ENCODE results near the gene TOMM20. TPM values are rescaled to one million over a fixed set of nuclear protein-coding genes. Genes with fewer than 3 reads are reported as not detected.

Gene TOMM20
- total RNA-seq, 1 donor, result 51.7 TPM

DNA sequence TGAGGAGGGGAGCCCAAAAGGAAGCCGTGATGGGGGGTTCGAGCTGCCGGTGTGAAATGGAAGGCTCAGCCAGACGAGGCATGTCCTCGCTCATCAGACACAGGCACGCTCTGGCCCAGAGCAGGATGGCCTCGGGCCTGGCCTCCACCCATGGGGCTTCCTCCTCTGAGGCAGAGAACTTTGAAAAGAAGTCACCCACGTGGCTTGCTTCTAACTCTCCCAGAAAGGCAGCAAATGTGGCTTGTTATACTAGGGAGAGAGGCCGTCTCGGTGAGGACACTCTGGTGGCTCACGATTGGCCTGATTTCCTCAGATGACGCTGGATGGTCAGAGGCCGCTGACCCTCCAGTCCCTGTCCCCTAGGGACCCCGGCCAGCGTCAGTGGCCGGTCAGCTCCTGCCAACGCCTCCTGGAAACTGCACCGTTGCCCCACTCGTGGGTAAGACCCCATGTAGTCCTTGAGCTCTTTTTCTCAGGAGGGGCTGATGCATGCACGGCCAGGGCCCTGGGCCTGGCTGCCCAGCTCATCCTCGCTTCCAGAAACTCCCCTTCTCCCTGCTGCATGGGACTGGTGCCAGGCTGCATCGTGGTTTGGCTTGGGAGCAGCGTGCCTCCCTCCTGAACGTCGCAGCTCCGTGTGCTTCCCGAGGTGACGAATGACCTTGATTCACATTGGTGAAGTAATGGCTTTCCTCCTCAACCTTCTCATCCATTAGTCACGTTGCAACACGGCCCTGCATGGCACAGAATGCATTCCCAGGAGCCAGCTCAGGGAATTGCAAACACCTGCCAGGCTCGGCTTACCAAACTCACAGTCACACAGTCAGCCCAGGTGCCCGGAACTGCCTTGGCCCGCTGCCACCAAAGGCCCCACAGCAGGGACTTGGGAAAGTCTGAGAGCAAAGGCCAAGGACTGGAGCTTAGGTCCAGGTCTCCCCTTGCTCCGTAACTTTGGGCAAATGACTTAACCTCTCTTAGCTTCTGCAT, 58.8 kb downstream of the TOMM20 start:
- DNase-seq (ENCODE audit: low read depth in 2 of 3, low spot score in 2 of 3), result no peak

DNA sequence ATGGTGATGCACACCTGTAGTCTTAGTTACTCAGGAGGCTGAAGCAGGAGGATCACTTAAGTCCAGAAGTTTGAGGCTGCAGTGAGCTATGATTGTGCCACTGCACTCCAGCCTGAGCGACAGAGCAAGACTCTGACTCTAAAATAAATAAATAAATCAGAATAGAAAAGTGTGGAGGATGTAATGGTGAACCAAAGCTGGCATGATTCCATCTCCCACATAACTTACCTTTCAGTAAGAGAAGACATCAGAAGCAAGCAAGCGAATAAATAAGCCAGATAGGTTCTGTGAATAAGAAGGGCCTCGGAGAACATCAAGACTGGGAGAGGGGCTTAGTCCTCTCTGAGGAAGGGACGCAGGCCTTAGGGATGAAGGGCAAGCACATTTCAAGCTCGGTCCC, 59.5 kb downstream of the TOMM20 start:
- DNase-seq (ENCODE audit: low read depth in 2 of 3, low spot score in 2 of 3), result no peak

DNA sequence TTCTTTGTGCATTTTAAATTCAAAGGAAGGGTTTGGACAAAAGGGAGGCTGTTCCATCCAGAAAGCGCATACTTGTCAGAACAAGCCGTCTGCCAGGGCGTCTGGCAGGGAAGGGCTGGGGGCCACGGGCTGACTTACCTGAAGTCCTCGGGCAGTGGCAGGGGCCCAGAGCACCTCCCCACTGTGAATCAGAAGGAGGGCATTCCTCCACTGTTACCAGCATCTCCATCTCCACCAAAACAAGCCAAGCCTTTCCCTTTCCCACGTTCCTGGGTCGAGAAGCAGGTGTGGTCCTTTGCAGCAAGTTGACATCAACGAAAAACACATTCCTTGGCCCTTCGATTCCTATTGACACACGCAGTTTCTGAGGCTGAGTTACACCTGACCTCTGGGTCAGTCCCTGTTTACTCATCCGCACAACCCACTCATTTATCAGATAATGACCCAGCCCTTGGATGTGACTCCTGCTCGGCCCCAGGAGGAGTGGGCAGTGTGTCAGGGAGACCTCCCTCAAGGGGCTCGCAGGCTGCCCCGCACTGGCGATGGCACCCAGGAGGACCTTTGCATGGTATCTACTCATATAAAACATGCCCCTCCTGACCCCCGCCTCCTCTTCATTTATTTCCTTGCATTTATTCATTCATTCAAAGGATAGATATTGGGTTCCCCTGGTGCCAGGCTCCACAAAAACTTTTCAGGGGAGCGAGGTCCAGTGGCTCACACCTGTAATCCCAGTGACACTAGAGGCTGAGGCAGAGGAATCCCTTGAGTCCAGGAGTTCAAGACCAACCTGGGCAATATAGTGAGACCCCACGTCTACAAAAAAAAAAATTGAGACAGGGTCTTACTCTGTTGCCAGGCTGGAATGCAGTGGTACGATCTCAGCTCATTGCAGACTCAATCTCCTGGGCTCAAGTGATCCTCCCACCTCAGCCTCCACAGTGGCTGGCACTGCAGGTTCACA, 60.2 kb downstream of the TOMM20 start:
- DNase-seq (ENCODE audit: low read depth in 2 of 3, low spot score in 2 of 3), result no peak

DNA sequence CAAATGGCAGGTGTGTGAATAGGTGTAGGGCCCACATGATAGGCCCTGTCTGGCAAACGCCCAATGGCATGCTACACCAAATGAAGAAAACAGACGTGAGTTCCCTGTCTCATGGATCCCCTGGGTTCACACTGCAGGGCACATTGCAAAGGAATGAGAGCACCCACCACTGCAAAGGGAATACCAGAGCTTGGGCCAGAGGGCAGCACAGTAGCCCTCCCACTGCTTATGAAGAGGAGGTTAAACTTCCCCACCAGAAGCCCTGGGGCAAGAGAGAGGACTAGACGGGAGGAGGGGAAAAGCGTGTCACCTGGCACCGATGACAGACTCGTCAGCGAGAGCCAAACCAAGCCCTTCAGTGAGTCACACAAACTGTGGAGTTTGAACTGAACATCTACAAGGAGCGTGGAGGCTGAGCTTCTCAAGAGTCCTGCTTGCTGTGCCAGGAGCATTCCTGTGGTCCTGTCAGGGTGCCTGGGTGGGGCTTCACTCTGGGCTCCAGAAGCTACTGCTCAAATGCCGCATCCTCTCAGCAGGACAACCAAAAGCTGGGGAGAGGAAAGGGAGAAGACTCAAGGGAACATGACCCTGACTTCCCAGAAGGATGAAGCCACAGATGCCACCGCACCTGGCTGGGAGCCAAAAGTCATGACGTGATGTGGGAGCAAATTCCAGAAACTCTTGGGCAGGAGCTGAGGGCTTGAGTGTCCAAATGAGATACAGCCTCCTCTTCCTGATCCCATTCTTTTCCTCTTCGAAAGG, 61.1 kb downstream of the TOMM20 start:
- peak in 2 of 3 donors; percentile 69 to 71 for DNase-seq (ENCODE audit: low read depth in 2 of 3, low spot score in 2 of 3)

DNA sequence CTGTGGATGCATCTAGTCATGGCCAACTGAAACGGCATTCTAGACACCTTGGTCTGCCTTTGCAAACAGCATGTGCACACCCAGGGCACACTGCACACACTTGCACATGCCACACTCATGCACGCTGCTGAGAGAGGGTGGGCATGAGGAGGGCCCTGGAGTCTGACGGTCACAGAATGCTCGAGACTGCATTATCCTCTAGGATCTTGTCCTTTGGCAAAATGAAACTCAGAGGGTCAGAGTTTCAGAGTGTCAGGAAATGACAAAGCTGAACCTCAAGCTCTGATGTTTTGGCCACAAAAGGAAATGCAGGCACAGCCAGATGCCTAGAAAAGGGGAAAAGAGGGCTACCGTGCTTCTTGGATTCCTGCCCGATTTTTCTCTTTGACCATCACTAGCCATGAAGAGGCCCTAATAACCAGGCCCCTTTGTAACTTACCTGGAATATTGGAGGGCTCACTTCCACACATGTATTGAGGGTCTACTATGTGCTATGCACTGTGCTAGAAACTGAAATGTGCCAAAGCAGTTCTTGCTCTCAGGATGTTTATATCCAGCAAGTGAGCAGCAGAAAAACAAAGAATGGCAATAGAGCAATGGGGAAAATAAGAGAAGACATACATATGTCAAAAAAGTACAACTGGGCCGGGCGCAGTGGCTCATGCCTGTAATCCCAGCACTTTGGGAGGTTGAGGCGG, 65.4 kb downstream of the TOMM20 start:
- peak in 2 of 3 donors; percentile 63 to 67 for DNase-seq (ENCODE audit: low read depth in 2 of 3, low spot score in 2 of 3)

DNA sequence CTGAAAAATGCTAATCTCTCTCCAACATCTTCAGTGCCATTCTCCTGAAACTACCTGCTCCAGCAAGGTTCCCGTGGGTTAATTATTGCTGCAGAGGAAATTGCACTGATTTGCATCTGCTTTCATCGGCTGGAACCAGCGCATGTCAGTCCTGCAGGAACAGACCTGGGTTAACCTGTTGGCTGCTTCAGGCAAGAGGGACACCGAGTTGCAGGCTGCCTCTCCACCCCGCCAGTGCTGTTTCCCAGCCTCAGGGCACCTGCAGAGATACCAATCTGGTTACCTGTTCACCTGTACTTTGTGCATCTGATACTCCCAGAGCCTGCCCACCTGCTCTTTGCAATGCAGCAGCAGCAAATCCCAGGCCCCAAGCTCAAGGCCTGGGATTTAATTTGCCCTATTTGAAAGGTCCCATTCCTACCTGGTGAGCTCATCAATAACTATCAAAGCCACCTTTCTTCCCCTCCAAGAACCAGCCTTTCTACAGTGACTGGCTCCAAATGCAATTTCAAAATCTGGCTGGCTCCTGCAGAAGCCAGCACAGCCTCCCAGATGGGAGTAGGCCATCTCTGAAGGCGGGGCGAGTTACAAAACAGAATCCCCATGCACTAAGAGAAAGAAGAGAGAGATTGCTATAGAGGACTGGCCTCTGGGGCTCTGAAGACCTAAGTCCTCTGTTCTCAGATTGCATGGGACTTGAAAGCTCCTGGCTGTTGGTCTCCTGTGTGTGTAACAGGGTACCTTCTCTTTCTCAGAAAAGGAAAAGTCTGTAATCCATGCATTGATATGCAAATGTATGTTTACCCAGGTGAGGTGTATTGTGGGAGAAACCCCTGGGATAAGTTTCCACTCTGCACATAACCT, 67.8 kb downstream of the TOMM20 start:
- no peak for DNase-seq (ENCODE audit: low read depth in 2 of 3, low spot score in 2 of 3)

Small RNA genes lying within 50 kb of the gene (small RNA-seq; reads per million reads assigned to genes)
- gene AL732292.1 (not detected), gene SNORA14B (159 reads per million, percentile 98 among the genes with 10 or more reads in this experiment)

Other genes with a start within 250 kb of the TOMM20 start
- 24.0 TPM for gene RBM34, start 32.4 kb upstream of the TOMM20 start, total RNA-seq
- 24.5 TPM for gene ARID4B, start 199.3 kb upstream of the TOMM20 start, total RNA-seq
- 8.9 TPM for gene GGPS1, start 199.7 kb upstream of the TOMM20 start, total RNA-seq
- 11.8 TPM for gene TBCE, start 238.6 kb upstream of the TOMM20 start, total RNA-seq

All from hematopoietic multipotent progenitor cell (in vitro differentiated cells).